Transverse colon (tissue), 4 donors: ENCODE data around the gene UTP20. TPM values are rescaled to one million over a fixed set of nuclear protein-coding genes. Genes with fewer than 3 reads are reported as not detected.

Experiments
- DNase-seq: peaks from one replicate; pipeline ENCODE4 v3.0.0-alpha.2; 2019
- H3K27ac ChIP-seq, 4 donors: fragments of 200-600 bp; sonication (generic); 2 replicates each; pipeline ENCODE4 v1.5.1; 2016 to 2018; ENCODE audit warnings: inconsistent platforms in 4 of 4
- H3K27me3 ChIP-seq: fragments of 200-600 bp; sonication (generic); 2 replicates; pipeline ENCODE4 v1.5.1; 2017; ENCODE audit warnings: inconsistent platforms
- H3K36me3 ChIP-seq, 4 donors: fragments of 200-600 bp; sonication (generic); 2 replicates each; pipeline ENCODE4 v1.5.1; 2017 to 2019; ENCODE audit warnings: inconsistent platforms in 4 of 4
- H3K4me1 ChIP-seq, 4 donors: fragments of 200-600 bp; sonication (generic); 2 replicates each; pipeline ENCODE4 v1.5.1; 2017 to 2020; ENCODE audit warnings: inconsistent platforms in 4 of 4
- H3K4me3 ChIP-seq, 4 donors: fragments of 200-600 bp; sonication (generic); 1 replicate in 1 of 4; 2 replicates in 3 of 4; pipeline versions ENCODE4 v1.5.1 to v1.6.1; 2017 to 2019; ENCODE audit warnings: inconsistent platforms in 4 of 4
- H3K9me3 ChIP-seq, 2 donors: fragments of 200-600 bp; sonication (generic); 2 replicates each; pipeline ENCODE4 v1.5.1; 2017 to 2019; ENCODE audit warnings: inconsistent platforms in 2 of 2
- CTCF ChIP-seq, 5 experiments: fragments of 200-600 bp in 3 of 5; fragments of 450-650 bp in 2 of 5; sonication (generic) in 3 of 5; IDR thresholded peaks; 1 replicate in 2 of 5; 2 replicates in 3 of 5; pipeline ENCODE4 v1.5.1; 2016 to 2017; ENCODE audit warnings: antibody characterized with exemption in 5 of 5, inconsistent platforms in 3 of 5, mild to moderate bottlenecking in 2 of 5, moderate library complexity in 1 of 5
- EP300 ChIP-seq: sonication (generic); formaldehyde crosslinking; IDR thresholded peaks from one replicate; pipeline ENCODE4 v1.6.1; 2017; ENCODE audit warnings: antibody characterized with exemption, low read depth
- POLR2A ChIP-seq: fragments of 450-650 bp; IDR thresholded peaks from one replicate; pipeline ENCODE4 v1.6.1; 2016; ENCODE audit warnings: antibody characterized with exemption, mild to moderate bottlenecking, moderate library complexity
- POLR2AphosphoS5 ChIP-seq, 3 donors: sonication (generic); formaldehyde crosslinking; IDR thresholded peaks; one replicate each; pipeline ENCODE4 v1.6.1; 2016; ENCODE audit warnings: antibody characterized with exemption in 3 of 3
- WGBS, 2 donors: methylation state at CpG; one replicate each; pipeline ENCODE4 v1.1.5; 2018; ENCODE audit warnings: low coverage in 1 of 2; 5-methylcytosine and 5-hydroxymethylcytosine counted together
- in situ Hi-C, 4 donors: fragments of 200-750 bp; cut with MboI; loops; one replicate each; pipeline versions ENCODE4 v1.15.0 to v1.15.1; 2017; ENCODE audit warnings: low sequenced_read_pairs in 3 of 4, low pct_ligation_motif_present in 1 of 4, low pct_unique_long_range_greater_than_20kb in 1 of 4
- intact Hi-C: fragments of 100-400 bp; cut with DNase I; formaldehyde crosslinking; loops from one replicate; pipeline ENCODE4 v1.15.1; 2023; ENCODE audit warnings: low total_unique reads
- total RNA-seq, 4 donors: library from RNA; depleted of rRNA; stranded (reverse); fragments of >200 nt; gene quantifications; one replicate each; pipeline ENCODE4 v1.1.0, GENCODE V29; 2016

The UTP20 gene
- total RNA-seq, result 10 to 100 TPM in 1 of 4 donors, 1 to 10 TPM in 3; 5.2 to 11.0 (median 6.5) TPM

GRCh38 chr12:101280006-101280505 is at the start of gene UTP20:
UTP20 (plus strand) TSS chr12:101280105; CDS start chr12:101280283, 178 bp downstream.
- intact Hi-C loops, result no loop called here
- Histone ChIP-seq H3K36me3 (no peaks in the 10 kb centered on the region), H3K27me3 (no peaks in the 10 kb centered on the region), H3K4me3 (peak within 1 kb of the TSS; percentile 76 to 99 (median 95)), H3K9me3 (no peaks in the 10 kb centered on the region), H3K27ac (peak within 1 kb of the TSS; percentile 24 to 74 (median 64)), H3K4me1 (peaks cover 0 to 12% (median 4%) of the 10 kb centered on the region in 4 donors)
- in situ Hi-C loops, result no loop called here
- WGBS, 2 donors, result 0 to 1% methylated on average over 12 to 34 of the region's 34 CpGs
- TF ChIP-seq POLR2AphosphoS5 (IDR thresholded peaks at IDR 0.05), result peak in 2 of 3 donors; percentile 34 to 45
- no peak for TF ChIP-seq CTCF (IDR thresholded peaks at IDR 0.05)
- TF ChIP-seq EP300, result no peak
- no peak for TF ChIP-seq POLR2A
- DNase-seq, result peak; percentile 95

- 40 to 50% methylated on average over 1 to 5 of the region's 5 CpGs for whole genome bisulfite sequencing, 2 donors
These were observed 49.4 kb upstream of the UTP20 start for GRCh38 chr12:101230547-101230946.

GRCh38 chr12:101231636-101232035 is 48.3 kb upstream of the UTP20 start:
- Histone ChIP-seq H3K9me3 (no peaks in the 10 kb centered on the region), H3K4me1 (no peaks in the 10 kb centered on the region), H3K27ac (no peak overlapping the region), H3K27me3 (no peaks in the 10 kb centered on the region), H3K4me3 (no peak overlapping the region), H3K36me3 (no peaks in the 10 kb centered on the region)
- WGBS, 2 donors, result 52 to 65% methylated on average over 3 to 4 of the region's 4 CpGs
- in situ Hi-C loops (no loop called here), intact Hi-C loops (no loop called here)
- TF ChIP-seq EP300 (no peak), POLR2AphosphoS5 (IDR thresholded peaks at IDR 0.05) (no peak), POLR2A (no peak), CTCF (IDR thresholded peaks at IDR 0.05) (no peak)
- no peak for DNase-seq

More at GRCh38 chr12:101230547-101230946, 49.4 kb upstream of the UTP20 start:
- Histone ChIP-seq H3K4me3 (no peak overlapping the region), H3K27me3 (no peaks in the 10 kb centered on the region), H3K9me3 (no peaks in the 10 kb centered on the region), H3K27ac (no peak overlapping the region), H3K4me1 (no peaks in the 10 kb centered on the region), H3K36me3 (no peaks in the 10 kb centered on the region)
- intact Hi-C loops, result no loop called here
- no peak for TF ChIP-seq CTCF (IDR thresholded peaks at IDR 0.05)
- TF ChIP-seq POLR2AphosphoS5 (IDR thresholded peaks at IDR 0.05), result no peak
- TF ChIP-seq POLR2A, result no peak
- in situ Hi-C loops, result no loop called here
- DNase-seq, result no peak

- intact Hi-C loops, result no loop called here
- Histone ChIP-seq H3K4me1 (no peaks in the 10 kb centered on the region), H3K27me3 (no peaks in the 10 kb centered on the region), H3K9me3 (no peaks in the 10 kb centered on the region), H3K36me3 (no peaks in the 10 kb centered on the region), H3K4me3 (no peak overlapping the region), H3K27ac (no peak overlapping the region)
- TF ChIP-seq EP300 (no peak), CTCF (IDR thresholded peaks at IDR 0.05) (no peak), POLR2A (no peak), POLR2AphosphoS5 (IDR thresholded peaks at IDR 0.05) (no peak)
- in situ Hi-C loops, result no loop called here
- DNase-seq, result no peak
- WGBS, 2 donors, result 89 to 94% methylated on average over 2 of the region's 2 CpGs
These were observed 44.2 kb upstream of the UTP20 start for GRCh38 chr12:101235686-101236085.
